Measurements from ENCODE around the gene TRPM8. TPM values are rescaled to one million over a fixed set of nuclear protein-coding genes. Genes with fewer than 3 reads are reported as not detected.

Gene TRPM8
- total and polyA plus RNA-seq, 2 of the 8 experiments (the other 6 are each of a cell fraction or from before 2014, with no cell fraction given) = 0.18 to 0.54 TPM

- H3K4me1 ChIP-seq (replicated peaks in 1 of 4; ENCODE audit: control insufficient read depth in 3 of 4, insufficient read depth in 4 of 4, low read length in 3 of 4) = no peaks in the 10 kb centered on the region
- no peak overlapping the region for H3K4me2 ChIP-seq (ENCODE audit: insufficient read depth in 1 of 2, low read depth in 2 of 2, low read length in 2 of 2)
- H4K8ac ChIP-seq (ENCODE audit: extremely low read depth, insufficient read depth, low read length) = no peak overlapping the region
- H3K9ac ChIP-seq (replicated peaks in 1 of 4; ENCODE audit: extremely low read depth in 1 of 4, low read depth in 3 of 4, low read length in 3 of 4) = no peak overlapping the region
- CTCF ChIA-PET (ENCODE audit: partially characterized antibody) = interaction anchor here (1.2 kb wide), 1 partner anchor 8 kb away, joined by 3 read pairs; no protein-coding TSS in a partner anchor
- no peak overlapping the region for H3K4ac ChIP-seq (replicated peaks; ENCODE audit: insufficient read length, low read depth, low read length)
- H2BK15ac ChIP-seq (ENCODE audit: low read length) = no peak overlapping the region
- H2BK20ac ChIP-seq (ENCODE audit: low read length) = no peak overlapping the region
- H3K79me2 ChIP-seq (ENCODE audit: control insufficient read depth in 1 of 2, insufficient read depth in 2 of 2, low read length in 2 of 2) = no peaks in the 10 kb centered on the region
- H4K5ac ChIP-seq (ENCODE audit: insufficient read length, low read depth, low read length) = no peak overlapping the region
- peaks cover 6 to 15% of the 10 kb centered on the region in 2 experiments; a peak in 2 of 4 replicates for H3K9me3 ChIP-seq (ENCODE audit: insufficient read depth in 2 of 2, low read depth in 1 of 2, low read length in 1 of 2)
- POLR2A ChIA-PET (ENCODE audit: partially characterized antibody) = no interaction called here
- H4K91ac ChIP-seq (replicated peaks; ENCODE audit: insufficient read length, low read length) = no peak overlapping the region
- no peak overlapping the region for H2BK120ac ChIP-seq (replicated peaks; ENCODE audit: low read depth, low read length)
- no peak overlapping the region for H3K56ac ChIP-seq (replicated peaks; ENCODE audit: insufficient read length, low read depth, low read length)
- no peaks in the 10 kb centered on the region for H3K27me3 ChIP-seq (replicated peaks in 1 of 4; ENCODE audit: control insufficient read depth in 3 of 4, extremely low read depth in 1 of 4, insufficient read depth in 3 of 4, low read length in 3 of 4)
- H2BK12ac ChIP-seq (ENCODE audit: low read depth, low read length) = no peak overlapping the region
- DNase-seq (ENCODE audit: low read depth in 1 of 2, low spot score in 2 of 2) = no peak
- no peaks in the 10 kb centered on the region for H4K20me1 ChIP-seq (replicated peaks in 1 of 2; ENCODE audit: control insufficient read depth in 1 of 2, insufficient read depth in 2 of 2, low read length in 2 of 2)
- H2AK5ac ChIP-seq (ENCODE audit: low read depth, low read length) = no peak overlapping the region
- no peak overlapping the region for H2BK5ac ChIP-seq (ENCODE audit: low read depth, low read length)
- no peak overlapping the region for H3K14ac ChIP-seq (ENCODE audit: insufficient read length)
- no peak overlapping the region for H3K27ac ChIP-seq (ENCODE audit: low read depth, low read length)
- no peak for FAIRE-seq
- no peaks in the 10 kb centered on the region for H3K23me2 ChIP-seq (ENCODE audit: low read depth, low read length)
- H3K18ac ChIP-seq (ENCODE audit: extremely low read depth, low read length) = no peak overlapping the region
- H3K4me3 ChIP-seq (ENCODE audit: extremely low read depth in 1 of 4, insufficient read depth in 2 of 4, low read depth in 3 of 4, low read length in 4 of 4) = no peak overlapping the region
- no peak overlapping the region for H3K23ac ChIP-seq (ENCODE audit: insufficient read length)
- WGBS, 2 experiments (ENCODE audit: extremely low coverage in 1 of 2, insufficient coverage in 1 of 2, insufficient read length in 1 of 2, insufficient replicate concordance in 2 of 2, low coverage in 1 of 2, low lambda C conversion rate in 2 of 2, missing lambda C conversion rate in 1 of 2) = 91% methylated on average over 10 of the region's 10 CpGs; no CpG with 5 or more reads in 1 of the 2 experiments
- no peaks in the 10 kb centered on the region for H3K36me3 ChIP-seq (ENCODE audit: control insufficient read depth in 2 of 4, insufficient read depth in 4 of 4, low read length in 3 of 4)
- TF ChIP-seq NRF1 (IDR thresholded peaks at IDR 0.05; ENCODE audit: low read depth, low read length) = no peak
- no peak for TF ChIP-seq KDM1A (IDR thresholded peaks at IDR 0.05; ENCODE audit: borderline replicate concordance, low read length)
- TF ChIP-seq SP2 (IDR thresholded peaks at IDR 0.05; ENCODE audit: low read length) = no peak
- TF ChIP-seq SIX5 (IDR thresholded peaks at IDR 0.05; ENCODE audit: low read depth, low read length) = no peak
- no peak for TF ChIP-seq SIN3A (conservative IDR thresholded peaks at IDR 0.05 in 1 of 2, IDR thresholded peaks at IDR 0.05 in 1 of 2; ENCODE audit: low read depth in 1 of 2, low read length in 2 of 2)
- TF ChIP-seq MAFK (IDR thresholded peaks at IDR 0.05; ENCODE audit: low read depth, low read length) = no peak
- TF ChIP-seq ATF2 (IDR thresholded peaks at IDR 0.05; ENCODE audit: low read length) = no peak
- no peak for TF ChIP-seq CBX8 (IDR thresholded peaks at IDR 0.05; ENCODE audit: borderline replicate concordance, low read depth, low read length)
- TF ChIP-seq RXRA (IDR thresholded peaks at IDR 0.05; ENCODE audit: insufficient read depth, low read depth, low read length) = no peak
- no peak overlapping the region for H2AFZ ChIP-seq (ENCODE audit: low read length)
- H3K79me1 ChIP-seq (ENCODE audit: low read depth, low read length) = no peaks in the 10 kb centered on the region
These were observed 109.6 kb downstream of the TRPM8 start for GRCh38 chr2:234026693-234027254.
